Neural cell (in vitro differentiated cells): ENCODE results near the gene SMAP1. TPM values are rescaled to one million over a fixed set of nuclear protein-coding genes. Genes with fewer than 3 reads are reported as not detected.

ENCODE experiments used
- H2AFZ ChIP-seq: fragments of 200-600, 300-800 bp; sonication (generic), shearing (Covaris generic); 2 replicates; pipeline ENCODE4 v1.6.0; 2014; ENCODE audit warnings: low read depth, mild to moderate bottlenecking, antibody characterized with exemption, low read length, moderate library complexity
- H3F3A ChIP-seq: fragments of 200-600 bp; shearing (Covaris generic); 2 replicates; pipeline ENCODE4 v1.6.1; 2016; ENCODE audit warnings: mild to moderate bottlenecking, moderate library complexity, mixed read lengths, antibody characterized with exemption, low read length; ENCODE audit not compliant: insufficient read depth, poor library complexity, severe bottlenecking
- H3K27ac ChIP-seq: fragments of 200-600, 300-800 bp; sonication (generic), shearing (Covaris generic); 2 replicates; pipeline ENCODE4 v1.5.1; 2014; ENCODE audit warnings: mild to moderate bottlenecking, low read length, moderate library complexity
- H3K27me3 ChIP-seq: fragments of 300-800, 200-600 bp; sonication (generic), shearing (Covaris generic); 2 replicates; pipeline ENCODE4 v1.6.0; 2014; ENCODE audit warnings: mild to moderate bottlenecking, low read depth, low read length, moderate library complexity; ENCODE audit not compliant: insufficient read depth
- H3K36me3 ChIP-seq: fragments of 300-800, 200-600 bp; sonication (generic), shearing (Covaris generic); 2 replicates; pipeline ENCODE4 v1.5.1; 2014; ENCODE audit warnings: mild to moderate bottlenecking, antibody characterized with exemption, low read length, moderate library complexity; ENCODE audit not compliant: insufficient read depth
- H3K4me2 ChIP-seq: fragments of 300-800, 200-600 bp; sonication (generic), shearing (Covaris generic); 2 replicates; pipeline ENCODE4 v1.6.0; 2014; ENCODE audit warnings: mild to moderate bottlenecking, low read length
- H3K4me3 ChIP-seq: fragments of 300-800, 200-600 bp; sonication (generic), shearing (Covaris generic); 2 replicates; pipeline ENCODE4 v1.5.1; 2014; ENCODE audit warnings: mild to moderate bottlenecking, low read length, moderate library complexity
- H3K79me2 ChIP-seq: fragments of 200-600 bp; shearing (Covaris generic); replicated peaks from 2 replicates; pipeline ENCODE4 v1.6.0; 2014; ENCODE audit warnings: mild to moderate bottlenecking, low read length, moderate library complexity; ENCODE audit not compliant: insufficient read depth
- H3K9ac ChIP-seq: fragments of 300-800, 200-600 bp; sonication (generic), shearing (Covaris generic); 2 replicates; pipeline ENCODE4 v1.6.1; 2016; ENCODE audit warnings: mild to moderate bottlenecking, low read length, mixed read lengths
- H3K9me2 ChIP-seq: fragments of 200-600 bp; shearing (Covaris generic); 2 replicates; pipeline ENCODE4 v1.6.1; 2016; ENCODE audit warnings: mild to moderate bottlenecking, low read length, mixed read lengths; ENCODE audit not compliant: insufficient read depth
- H3K9me3 ChIP-seq: fragments of 200-600, 300-800 bp; sonication (generic), shearing (Covaris generic); 2 replicates; pipeline ENCODE4 v1.6.1; 2016; ENCODE audit warnings: mild to moderate bottlenecking, mixed run types, low read length, moderate library complexity, mixed read lengths
- H4K20me1 ChIP-seq: fragments of 200-600 bp; shearing (Covaris generic); 2 replicates; pipeline ENCODE4 v1.6.1; 2016; ENCODE audit warnings: mild to moderate bottlenecking, mixed run types; ENCODE audit not compliant: insufficient read depth
- EP300 ChIP-seq: fragments of 450-650 bp; conservative IDR thresholded peaks from 2 replicates; pipeline ENCODE4 v1.6.1; 2014; ENCODE audit warnings: antibody characterized with exemption, mild to moderate bottlenecking, moderate library complexity; ENCODE audit not compliant: poor library complexity, severe bottlenecking
- EZH2 ChIP-seq: fragments of 200-600, 300-800 bp; shearing (Covaris generic), sonication (generic); IDR thresholded peaks from 2 replicates; pipeline ENCODE4 v1.6.1; 2014; ENCODE audit warnings: antibody characterized with exemption, low read length, borderline replicate concordance, mild to moderate bottlenecking; ENCODE audit not compliant: insufficient read depth, poor library complexity, severe bottlenecking
- MXI1 ChIP-seq: fragments of 450-650 bp; conservative IDR thresholded peaks from 2 replicates; pipeline ENCODE4 v1.6.1; 2014; ENCODE audit warnings: antibody characterized with exemption, mild to moderate bottlenecking; ENCODE audit not compliant: poor library complexity, severe bottlenecking
- POLR2AphosphoS5 ChIP-seq: IDR thresholded peaks from 2 replicates; pipeline ENCODE4 v1.6.1; 2012
- RAD21 ChIP-seq: fragments of 450-650 bp; conservative IDR thresholded peaks from 2 replicates; pipeline ENCODE4 v1.6.1; 2014; ENCODE audit warnings: antibody characterized with exemption, mild to moderate bottlenecking, moderate library complexity
- SMC3 ChIP-seq: fragments of 450-650 bp; conservative IDR thresholded peaks from 2 replicates; pipeline ENCODE4 v1.6.1; 2014; ENCODE audit warnings: antibody characterized with exemption, mild to moderate bottlenecking, moderate library complexity; ENCODE audit not compliant: poor library complexity
- TAF1 ChIP-seq: IDR thresholded peaks from 2 replicates; pipeline ENCODE4 v1.6.1; 2012; ENCODE audit warnings: low read depth
- polyA plus RNA-seq: library from polyadenylated mRNA; depleted of rRNA; stranded (reverse); fragments of >200 nt; gene quantifications from 2 replicates; pipeline ENCODE4 v1.2.3, GENCODE V29; 2014
- TF ChIP-seq, protein P1 (sequence below): fragments of 450-650 bp; IDR thresholded peaks from 2 replicates; pipeline ENCODE4 v1.5.1; 2014; ENCODE audit warnings: antibody characterized with exemption, mild to moderate bottlenecking, moderate library complexity; ENCODE audit not compliant: poor library complexity, severe bottlenecking
- TF ChIP-seq, protein P2 (sequence below): IDR thresholded peaks from 2 replicates; pipeline ENCODE4 v1.6.1; 2012; ENCODE audit warnings: borderline replicate concordance

SMAP1 gene
- polyA plus RNA-seq, 1 donor from 2014 or later, result 43.7 TPM

DNA sequence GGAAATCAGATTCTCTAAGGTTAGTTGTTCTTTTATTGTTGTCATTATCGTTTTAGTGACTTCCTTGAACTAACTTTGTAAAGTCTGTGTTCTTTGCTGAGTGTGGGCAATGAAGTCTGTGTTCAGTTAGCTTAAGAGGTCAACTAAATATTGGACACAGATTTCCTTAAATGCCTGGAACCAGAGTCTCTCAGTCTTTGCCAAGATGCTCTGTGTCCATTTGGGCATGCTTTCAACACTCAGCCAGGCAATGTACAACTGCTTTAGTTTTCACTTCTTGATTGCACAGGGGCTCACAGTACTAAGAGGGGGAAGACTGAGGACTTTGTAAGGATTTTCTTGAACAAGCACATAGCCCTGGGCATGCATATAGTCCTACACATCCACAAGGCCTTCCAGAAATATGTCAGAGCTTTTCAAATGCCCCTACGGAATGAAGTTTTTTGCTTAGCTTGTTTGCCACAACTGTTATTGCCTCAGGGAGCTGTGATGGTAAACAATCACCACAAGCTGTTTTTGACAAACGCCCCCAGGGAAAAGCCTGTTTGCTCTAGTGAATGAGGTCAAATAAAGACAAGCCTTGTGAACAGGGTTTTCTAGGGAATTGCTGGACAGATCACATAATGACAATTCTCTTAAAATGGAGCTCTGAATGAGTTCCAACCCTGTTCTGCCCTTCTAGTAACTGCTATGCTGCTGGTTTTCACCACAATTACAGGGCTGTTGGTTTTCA, 206.7 kb downstream of the SMAP1 start:
- Histone ChIP-seq H3K9me2 (no peaks in the 10 kb centered on the region), H3K4me3 (no peak overlapping the region), H2AFZ (no peak overlapping the region), H3K27ac (no peak overlapping the region), H3K9ac (no peak overlapping the region), H4K20me1 (no peaks in the 10 kb centered on the region), H3K9me3 (no peaks in the 10 kb centered on the region), H3F3A (no peaks in the 10 kb centered on the region), H3K36me3 (no peaks in the 10 kb centered on the region), H3K79me2 (no peaks in the 10 kb centered on the region), H3K4me2 (no peak overlapping the region), H3K27me3 (no peaks in the 10 kb centered on the region)
- TF ChIP-seq, protein P1, sequence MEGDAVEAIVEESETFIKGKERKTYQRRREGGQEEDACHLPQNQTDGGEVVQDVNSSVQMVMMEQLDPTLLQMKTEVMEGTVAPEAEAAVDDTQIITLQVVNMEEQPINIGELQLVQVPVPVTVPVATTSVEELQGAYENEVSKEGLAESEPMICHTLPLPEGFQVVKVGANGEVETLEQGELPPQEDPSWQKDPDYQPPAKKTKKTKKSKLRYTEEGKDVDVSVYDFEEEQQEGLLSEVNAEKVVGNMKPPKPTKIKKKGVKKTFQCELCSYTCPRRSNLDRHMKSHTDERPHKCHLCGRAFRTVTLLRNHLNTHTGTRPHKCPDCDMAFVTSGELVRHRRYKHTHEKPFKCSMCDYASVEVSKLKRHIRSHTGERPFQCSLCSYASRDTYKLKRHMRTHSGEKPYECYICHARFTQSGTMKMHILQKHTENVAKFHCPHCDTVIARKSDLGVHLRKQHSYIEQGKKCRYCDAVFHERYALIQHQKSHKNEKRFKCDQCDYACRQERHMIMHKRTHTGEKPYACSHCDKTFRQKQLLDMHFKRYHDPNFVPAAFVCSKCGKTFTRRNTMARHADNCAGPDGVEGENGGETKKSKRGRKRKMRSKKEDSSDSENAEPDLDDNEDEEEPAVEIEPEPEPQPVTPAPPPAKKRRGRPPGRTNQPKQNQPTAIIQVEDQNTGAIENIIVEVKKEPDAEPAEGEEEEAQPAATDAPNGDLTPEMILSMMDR, result no peak
- no peak for TF ChIP-seq RAD21
- no peak for TF ChIP-seq POLR2AphosphoS5
- no peak for TF ChIP-seq EZH2
- no peak for TF ChIP-seq TAF1
- no peak for TF ChIP-seq EP300
- no peak for TF ChIP-seq SMC3
- TF ChIP-seq MXI1, result no peak
- TF ChIP-seq, protein P2, sequence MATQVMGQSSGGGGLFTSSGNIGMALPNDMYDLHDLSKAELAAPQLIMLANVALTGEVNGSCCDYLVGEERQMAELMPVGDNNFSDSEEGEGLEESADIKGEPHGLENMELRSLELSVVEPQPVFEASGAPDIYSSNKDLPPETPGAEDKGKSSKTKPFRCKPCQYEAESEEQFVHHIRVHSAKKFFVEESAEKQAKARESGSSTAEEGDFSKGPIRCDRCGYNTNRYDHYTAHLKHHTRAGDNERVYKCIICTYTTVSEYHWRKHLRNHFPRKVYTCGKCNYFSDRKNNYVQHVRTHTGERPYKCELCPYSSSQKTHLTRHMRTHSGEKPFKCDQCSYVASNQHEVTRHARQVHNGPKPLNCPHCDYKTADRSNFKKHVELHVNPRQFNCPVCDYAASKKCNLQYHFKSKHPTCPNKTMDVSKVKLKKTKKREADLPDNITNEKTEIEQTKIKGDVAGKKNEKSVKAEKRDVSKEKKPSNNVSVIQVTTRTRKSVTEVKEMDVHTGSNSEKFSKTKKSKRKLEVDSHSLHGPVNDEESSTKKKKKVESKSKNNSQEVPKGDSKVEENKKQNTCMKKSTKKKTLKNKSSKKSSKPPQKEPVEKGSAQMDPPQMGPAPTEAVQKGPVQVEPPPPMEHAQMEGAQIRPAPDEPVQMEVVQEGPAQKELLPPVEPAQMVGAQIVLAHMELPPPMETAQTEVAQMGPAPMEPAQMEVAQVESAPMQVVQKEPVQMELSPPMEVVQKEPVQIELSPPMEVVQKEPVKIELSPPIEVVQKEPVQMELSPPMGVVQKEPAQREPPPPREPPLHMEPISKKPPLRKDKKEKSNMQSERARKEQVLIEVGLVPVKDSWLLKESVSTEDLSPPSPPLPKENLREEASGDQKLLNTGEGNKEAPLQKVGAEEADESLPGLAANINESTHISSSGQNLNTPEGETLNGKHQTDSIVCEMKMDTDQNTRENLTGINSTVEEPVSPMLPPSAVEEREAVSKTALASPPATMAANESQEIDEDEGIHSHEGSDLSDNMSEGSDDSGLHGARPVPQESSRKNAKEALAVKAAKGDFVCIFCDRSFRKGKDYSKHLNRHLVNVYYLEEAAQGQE, result no peak

DNA sequence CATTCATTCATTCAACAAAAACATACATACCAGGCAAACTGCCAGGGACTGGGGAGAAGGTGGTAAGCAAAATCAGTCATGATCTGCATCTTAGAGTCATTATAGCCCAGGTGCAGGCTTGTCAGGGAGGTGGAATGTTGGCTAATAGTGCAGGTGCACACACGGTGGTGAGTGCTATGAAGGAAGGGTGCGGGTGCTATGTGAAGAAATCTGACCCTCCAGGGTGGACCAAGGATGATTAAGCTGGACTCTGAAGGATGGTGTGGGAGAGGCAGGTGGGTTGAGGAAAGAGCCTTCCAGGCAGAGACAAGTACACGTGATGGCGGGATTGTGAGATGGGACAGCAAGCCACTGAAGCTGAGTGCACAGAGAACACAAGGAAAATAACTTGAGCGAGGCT, 211.8 kb downstream of the SMAP1 start:
- Histone ChIP-seq H3K27ac (no peak overlapping the region), H3K9me2 (no peaks in the 10 kb centered on the region), H3K4me3 (no peak overlapping the region), H3K4me2 (no peak overlapping the region), H4K20me1 (no peaks in the 10 kb centered on the region), H3K36me3 (no peaks in the 10 kb centered on the region), H3K9me3 (no peaks in the 10 kb centered on the region), H3K79me2 (no peaks in the 10 kb centered on the region), H3F3A (no peaks in the 10 kb centered on the region), H2AFZ (no peak overlapping the region), H3K27me3 (no peaks in the 10 kb centered on the region), H3K9ac (no peak overlapping the region)
- TF ChIP-seq, protein P1, result no peak
- TF ChIP-seq TAF1 (no peak), SMC3 (no peak), EP300 (no peak)
